ENCODE results near the gene SORCS1. TPM values are rescaled to one million over a fixed set of nuclear protein-coding genes. Genes with fewer than 3 reads are reported as not detected.

SORCS1 gene
- total RNA-seq, 1 experiment from 2014 or later: not detected

DNA sequence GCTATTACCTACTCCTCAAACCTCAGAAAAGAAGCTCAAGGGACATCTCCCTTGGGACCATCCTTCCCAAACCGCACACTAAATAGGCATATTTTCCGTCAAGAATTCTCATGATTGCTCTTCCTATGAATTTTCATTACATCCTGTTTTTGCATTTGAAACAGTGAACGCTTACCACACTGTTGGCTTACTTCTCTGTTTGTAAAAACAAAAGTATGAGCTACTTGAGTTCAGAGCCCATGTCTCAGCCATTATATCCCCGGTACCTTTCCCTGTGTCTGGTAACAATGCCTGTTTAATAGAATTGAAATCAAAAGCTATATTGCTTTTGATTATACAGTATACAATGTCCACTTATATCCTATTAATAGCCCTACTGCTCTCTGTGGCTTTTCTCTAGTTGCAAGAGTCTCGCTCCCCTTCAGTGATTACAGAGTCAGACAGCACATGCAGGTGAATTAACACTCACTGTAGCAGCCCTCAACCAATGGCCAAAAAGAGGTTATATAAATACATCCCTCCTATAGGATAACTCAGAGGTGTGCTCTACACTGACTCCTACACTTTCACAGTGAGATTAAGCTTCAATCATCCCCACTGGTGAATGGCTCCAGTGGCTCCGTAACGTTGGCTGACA lies 264.4 kb downstream of the SORCS1 start:
- no peak for DNase-seq (ENCODE audit: low spot score)

DNA sequence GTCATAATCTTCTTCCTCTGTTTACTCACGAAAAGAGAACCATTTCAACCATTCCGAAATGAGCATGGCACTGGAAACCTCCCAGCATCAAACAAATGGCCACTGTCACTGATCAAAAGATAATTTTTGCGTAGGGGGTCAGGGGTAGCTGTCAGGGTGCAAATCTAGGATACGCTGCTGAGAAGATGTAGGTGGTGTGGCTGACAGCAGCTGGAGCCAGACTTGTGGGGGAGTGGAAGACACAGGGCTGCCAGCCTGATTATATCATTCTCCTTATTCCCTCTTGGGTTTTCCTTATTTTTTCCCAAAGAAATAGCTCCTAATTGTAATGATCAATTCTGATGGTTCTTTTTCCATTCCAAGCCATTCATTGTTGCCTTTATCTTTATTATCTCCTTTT lies 266.1 kb downstream of the SORCS1 start:
- no peak for DNase-seq (ENCODE audit: low spot score)

DNA sequence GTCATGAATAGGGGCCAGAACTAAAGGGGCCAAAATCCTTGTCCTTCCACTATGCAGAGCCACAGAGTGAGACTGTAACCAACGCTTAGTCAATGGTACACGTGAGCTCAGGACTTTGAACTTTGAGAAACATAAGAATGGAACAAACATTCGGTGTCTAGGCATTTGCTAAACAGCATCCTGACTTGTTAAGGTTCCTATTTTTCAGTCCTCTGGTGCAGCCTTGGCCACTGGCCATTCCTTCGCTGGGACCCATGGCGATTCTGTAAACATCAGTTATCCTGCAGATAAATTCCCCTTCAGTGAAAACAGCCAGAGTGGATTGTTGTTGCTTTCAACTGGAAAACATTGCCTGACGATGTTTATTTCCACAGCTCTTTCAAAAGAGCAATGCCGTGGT lies 266.8 kb downstream of the SORCS1 start:
- no peak for DNase-seq (ENCODE audit: low spot score)

GRCh38 chr10:106894692-106895091 lies 269.8 kb downstream of the SORCS1 start:
- DNase-seq (ENCODE audit: low spot score): no peak

DNA sequence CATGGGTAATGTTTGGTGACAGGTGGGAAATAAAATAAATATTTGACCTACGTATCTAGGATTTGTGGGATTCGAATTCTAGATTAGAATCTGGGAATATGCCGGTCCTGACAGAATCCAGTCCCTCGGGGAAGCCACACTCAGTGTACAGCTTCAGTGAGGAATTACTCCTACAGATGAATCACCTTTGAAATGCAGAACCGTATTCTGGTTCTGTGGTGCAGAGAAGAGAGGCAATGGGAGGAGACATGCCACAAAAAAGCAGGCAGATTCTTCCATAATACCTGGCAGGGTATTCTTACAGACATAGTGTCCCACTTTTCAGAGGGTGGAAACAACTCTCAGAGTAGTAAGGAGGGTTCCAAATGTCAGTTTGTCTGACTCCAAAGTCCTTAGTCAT lies 286.9 kb downstream of the SORCS1 start:
- no peak for DNase-seq (ENCODE audit: low spot score)

DNA sequence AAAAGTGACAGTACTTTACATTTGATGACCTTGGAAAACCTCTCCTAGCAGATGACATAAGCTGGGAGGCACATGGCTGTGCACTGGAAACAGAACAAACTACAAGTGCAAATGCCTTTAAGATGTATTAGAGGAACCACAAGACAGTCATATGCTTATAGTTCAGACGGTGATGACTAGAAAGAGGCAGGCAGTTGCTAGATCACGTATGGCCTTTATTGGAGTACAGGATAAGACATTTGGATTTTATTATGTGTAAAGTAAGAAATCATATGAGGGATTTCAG lies 290.0 kb downstream of the SORCS1 start:
- DNase-seq (ENCODE audit: low spot score): no peak

- DNase-seq (ENCODE audit: low spot score): no peak
These were observed 290.5 kb downstream of the SORCS1 start for GRCh38 chr10:106873770-106874603.

- no peak for DNase-seq (ENCODE audit: low spot score)
These were observed 292.3 kb downstream of the SORCS1 start for GRCh38 chr10:106872176-106872575.

DNA sequence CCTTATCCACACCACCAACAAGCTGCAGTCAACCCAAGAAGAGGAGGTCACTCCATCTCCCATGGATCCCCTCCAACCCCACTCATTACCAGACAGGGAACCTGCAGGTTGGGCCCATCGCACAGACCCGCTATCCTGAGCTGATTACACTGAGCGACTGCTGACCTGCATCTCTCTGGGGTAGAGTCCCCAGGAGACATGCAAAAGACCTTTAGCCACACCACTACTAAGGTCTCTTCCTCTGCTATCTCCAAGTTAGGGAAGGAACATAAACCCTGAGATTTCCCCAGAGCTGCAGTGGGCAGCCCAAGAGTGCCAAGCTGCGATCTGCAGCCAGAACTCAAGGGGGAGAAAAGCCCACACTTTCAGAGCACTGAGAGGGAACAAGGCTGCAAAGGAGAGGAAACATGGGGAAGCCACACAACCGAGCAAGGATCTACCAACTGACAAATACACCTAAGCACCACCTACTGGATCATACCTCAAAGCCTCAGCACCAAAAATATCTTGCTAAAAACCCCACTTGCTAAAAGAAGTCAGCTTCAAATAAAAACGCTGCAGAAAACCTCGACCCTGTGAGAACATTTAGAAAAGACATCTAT lies 298.2 kb downstream of the SORCS1 start:
- no peak for DNase-seq (ENCODE audit: low spot score)

DNA sequence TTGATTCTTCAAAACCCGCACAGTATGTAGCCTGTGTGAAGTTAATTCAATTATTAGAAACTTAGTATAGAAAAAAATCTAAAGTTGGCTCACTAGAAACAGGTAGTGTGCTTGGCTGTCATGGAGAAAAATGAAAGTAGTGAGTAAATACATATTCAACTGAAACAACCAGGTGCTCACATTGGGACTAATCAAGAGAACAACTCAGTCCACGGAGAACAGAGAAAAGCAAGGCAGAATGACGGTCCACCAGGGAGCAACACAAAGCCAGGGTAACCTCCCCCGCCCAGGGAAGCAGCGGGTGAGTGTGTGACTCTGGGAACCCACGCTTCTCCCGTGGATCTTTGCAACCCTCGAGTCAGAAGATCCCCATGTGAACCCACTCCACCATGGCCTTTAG lies 300.5 kb downstream of the SORCS1 start:
- no peak for DNase-seq (ENCODE audit: low spot score)

- DNase-seq (ENCODE audit: low spot score): no peak
These were observed 301.0 kb downstream of the SORCS1 start for GRCh38 chr10:106863549-106863948.

- DNase-seq (ENCODE audit: low spot score): no peak
These were observed 304.4 kb downstream of the SORCS1 start for GRCh38 chr10:106859892-106860652.

GRCh38 chr10:106857728-106858127 lies 306.8 kb downstream of the SORCS1 start:
- no peak for DNase-seq (ENCODE audit: low spot score)

DNA sequence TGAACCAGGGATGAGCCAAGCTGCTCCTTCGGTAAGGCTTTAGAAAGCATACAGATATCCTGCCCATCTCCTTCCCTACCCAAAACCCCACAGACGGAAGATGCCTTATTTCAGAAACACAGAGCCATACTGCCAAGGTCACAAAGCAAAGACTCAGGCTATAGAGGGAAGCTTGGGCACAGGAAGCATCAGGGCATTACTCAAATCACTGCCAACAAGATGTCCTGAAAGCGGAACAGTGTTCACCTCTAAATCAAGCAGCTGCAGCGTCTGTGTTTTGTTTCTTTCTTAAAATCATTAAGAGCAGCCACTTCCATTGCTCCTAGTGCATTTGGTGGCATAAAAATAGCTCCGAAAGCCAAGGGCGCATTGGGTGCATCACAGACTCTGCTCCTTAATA lies 307.3 kb downstream of the SORCS1 start:
- DNase-seq (ENCODE audit: low spot score): no peak

- DNase-seq (ENCODE audit: low spot score): no peak
These were observed 327.4 kb downstream of the SORCS1 start for GRCh38 chr10:106836933-106837663.

- no peak for DNase-seq (ENCODE audit: low spot score)
These were observed 331.7 kb downstream of the SORCS1 start for GRCh38 chr10:106832846-106833245.

- no peak for DNase-seq (ENCODE audit: low spot score)
These were observed 334.0 kb downstream of the SORCS1 start for GRCh38 chr10:106830471-106830870.

DNA sequence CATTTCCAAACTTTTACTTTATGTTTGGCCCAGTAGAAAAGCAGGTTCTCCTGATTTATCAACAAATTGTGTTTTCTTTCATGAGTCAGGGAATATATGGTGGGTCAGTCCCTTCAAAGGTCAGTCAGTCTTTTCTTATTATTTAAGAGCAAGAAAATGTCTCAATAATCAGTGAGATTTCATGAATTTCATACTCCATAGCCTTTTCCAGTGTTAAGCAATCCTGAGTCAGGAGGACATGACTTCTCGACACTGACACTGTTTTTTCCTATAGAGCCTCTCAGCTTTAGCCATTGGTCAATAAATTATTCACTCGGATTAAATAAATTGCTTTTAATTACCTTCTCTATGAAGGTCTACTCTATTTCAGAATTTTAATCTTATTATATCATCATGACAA lies 334.5 kb downstream of the SORCS1 start:
- DNase-seq (ENCODE audit: low spot score): no peak

DNA sequence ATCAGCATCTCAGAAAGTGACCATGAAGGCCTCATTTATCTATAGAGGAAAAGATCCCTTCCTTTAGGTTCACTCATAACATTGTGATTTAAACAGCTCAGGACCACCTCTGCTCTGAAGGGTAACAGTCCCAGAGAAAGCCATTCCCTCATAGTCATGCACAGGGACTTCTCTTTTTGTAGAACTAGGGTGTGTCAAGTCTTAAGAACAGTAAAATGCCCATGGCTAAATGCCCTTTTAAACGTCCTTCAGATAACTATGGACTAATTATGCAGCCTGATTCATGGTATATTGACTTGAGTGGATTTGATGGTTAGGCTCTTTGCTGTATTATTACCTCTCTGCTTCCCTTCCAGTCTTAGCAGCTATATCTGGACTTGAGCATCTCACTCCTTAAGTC lies 337.8 kb downstream of the SORCS1 start:
- no peak for DNase-seq (ENCODE audit: low spot score)

DNA sequence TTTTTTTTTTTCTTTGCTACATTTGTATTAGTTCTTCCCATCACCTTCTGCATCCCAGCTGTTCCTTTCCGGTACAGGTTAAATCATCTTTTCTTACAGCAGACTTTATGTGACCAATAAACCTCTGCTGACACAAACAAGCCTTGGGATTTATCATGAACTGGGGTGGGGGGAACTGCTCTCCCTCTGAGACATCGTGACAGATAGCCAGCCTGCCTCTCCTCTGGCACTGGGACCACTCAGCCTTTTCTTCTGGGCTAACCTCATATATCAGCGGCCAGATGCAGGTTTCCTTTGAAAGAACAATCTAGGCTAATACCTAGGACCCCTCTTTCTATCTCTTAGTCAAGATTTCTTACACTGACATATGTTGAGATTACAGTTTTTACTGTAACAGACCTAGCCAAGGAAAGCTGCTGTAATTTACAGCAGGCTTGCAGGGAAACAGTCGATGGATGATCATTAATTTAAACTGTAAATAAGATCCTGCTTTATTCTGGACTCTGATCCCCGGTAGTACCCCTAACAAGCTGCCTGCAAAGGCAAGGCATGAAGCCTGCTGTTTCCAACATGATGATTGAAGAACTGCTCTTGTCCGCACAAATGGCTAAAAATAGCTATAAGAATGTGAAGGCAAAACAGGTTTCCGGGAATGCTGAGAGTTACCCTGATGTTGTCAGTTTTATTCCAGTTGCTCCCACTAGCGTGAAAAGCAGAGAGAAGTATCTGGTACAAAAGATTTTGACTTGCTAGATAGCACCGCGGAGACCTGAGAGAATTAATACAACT lies 338.7 kb downstream of the SORCS1 start:
- DNase-seq (ENCODE audit: low spot score): no peak

- DNase-seq (ENCODE audit: low spot score): no peak
These were observed 343.9 kb downstream of the SORCS1 start for GRCh38 chr10:106820579-106820978.
